Measurements from ENCODE around the gene CYFIP2.

- no peak for TF ChIP-seq POLR2A (IDR thresholded peaks at IDR 0.05)
- TF ChIP-seq CTCF (IDR thresholded peaks at IDR 0.05) = no peak
Measured at GRCh38 chr5:157324237-157324636, 58.3 kb downstream of the CYFIP2 start.

Data from uterus (tissue), 2 donors.